Measurements from ENCODE around the gene SPATA32.
"Not testable (repeated sequence)": the region's sequence is repeated elsewhere in the genome, so short reads cannot be mapped to it uniquely, and the experiment has no call there.

SPATA32 gene, protein sequence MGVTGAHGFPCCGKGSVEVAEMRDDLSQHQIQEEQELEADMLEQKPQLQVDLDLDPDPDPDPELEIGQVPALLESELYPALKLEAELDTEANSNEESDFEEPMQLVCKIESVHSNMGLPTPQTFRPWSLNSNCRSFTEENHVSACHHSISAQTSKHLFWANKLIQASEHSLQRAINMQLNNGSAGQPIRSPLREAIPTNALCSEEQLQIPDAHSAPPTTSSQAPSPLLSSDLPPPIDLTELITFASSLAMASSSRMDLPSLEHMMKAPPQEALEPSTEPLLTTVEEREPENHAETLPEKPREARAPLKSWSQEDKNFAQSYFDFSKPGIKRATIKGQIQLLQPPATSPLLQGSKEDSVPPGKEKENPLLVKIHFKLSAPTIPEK

DNA sequence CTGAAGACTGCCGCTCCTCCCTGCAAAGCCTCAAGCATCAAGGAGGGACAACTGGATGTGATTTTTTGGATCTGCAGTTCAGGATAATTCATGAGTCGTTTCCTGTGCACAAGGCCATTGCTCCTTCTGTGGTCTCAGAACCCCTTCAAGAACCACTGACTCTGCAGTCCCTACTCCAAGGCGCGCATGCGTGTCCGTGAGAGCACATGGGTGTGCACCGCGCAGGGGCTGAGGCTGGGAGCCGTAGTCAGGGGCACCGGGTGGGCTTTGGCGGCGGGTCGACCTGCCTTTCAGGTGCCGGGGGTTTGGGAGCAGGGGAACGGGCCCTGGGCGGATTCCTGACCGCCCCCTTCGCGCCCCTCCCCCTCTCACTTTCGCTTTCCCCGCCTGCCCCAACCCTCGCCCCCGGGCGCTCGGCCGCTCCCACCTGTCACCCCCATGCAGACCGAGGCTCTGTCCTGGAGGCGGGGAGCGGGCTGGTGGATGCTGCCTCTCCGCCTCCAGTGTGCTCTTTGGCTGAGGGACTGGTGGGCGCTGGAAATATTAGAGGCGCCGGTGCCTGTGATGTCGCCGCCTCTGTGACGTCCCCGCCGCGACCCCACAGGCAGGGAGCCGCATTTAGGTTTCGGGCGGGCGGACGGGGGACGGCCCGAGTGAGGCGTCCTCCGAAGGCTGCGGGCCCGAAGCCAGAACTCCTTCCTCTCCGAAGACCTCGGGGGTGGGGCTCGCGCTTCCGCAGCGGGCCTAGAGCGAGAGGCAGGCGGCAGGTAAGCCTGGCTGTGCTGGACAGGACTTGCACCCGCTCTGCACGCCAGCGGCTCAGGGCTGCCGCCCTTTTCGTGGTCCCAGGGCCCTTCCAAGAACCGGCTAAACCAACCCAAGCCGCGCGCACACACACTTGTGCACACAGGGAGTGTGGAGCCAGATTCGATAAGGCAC is at the start of gene SPATA32:
SPATA32 (minus strand) TSS at position 518 of the 939 bp plus-strand sequence; CDS start at position 440, 78 bp downstream.
- peak; percentile 69 for DNase-seq

GRCh38 chr17:45311401-45311759 is 49.5 kb upstream of the SPATA32 start:
- DNase-seq, result no peak

DNA sequence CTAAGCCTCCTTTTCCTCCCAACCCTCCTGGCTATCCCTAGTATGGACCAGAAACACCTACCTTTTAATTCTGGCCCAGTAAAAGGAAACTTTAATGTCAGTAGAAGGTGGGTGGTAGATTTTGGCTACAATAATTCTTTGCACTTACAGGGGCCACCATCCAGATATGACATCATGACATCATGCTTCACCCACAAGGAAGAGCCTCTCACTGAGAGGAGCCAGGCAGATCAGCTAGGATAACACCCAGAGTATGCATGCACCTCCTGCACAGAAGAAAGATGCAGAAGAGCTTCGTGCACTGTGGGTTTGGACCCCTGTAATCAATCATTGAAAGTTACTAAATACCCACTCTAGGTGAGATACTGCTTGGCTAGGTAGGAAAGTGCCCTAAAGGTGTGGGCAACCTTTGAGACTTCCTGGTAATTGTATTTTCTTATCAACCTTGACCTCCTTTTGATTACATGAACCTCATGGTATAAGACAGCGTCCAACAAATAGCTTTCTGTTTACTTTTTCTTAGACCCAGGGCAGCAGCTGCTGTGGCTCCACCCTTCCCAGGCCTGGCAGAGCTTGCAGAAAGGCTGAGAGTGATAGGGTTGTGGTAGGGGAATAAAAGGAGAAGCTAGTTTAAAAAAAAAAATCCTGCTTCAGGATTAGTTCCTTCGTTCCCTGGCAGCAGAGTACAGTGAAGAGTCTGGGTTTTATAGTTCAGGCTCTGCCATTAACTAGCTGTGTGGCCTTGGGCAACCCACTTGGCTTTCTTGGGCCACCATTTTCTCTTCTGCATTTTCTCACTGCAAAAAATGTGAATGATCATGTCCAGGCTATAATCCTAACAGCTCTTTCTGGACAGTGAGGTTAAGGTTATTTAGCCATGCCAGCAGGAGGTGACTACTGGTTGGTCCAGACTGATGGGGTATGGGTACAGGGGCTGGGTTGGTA is 48.8 kb upstream of the SPATA32 start:
- no peak for DNase-seq

DNA sequence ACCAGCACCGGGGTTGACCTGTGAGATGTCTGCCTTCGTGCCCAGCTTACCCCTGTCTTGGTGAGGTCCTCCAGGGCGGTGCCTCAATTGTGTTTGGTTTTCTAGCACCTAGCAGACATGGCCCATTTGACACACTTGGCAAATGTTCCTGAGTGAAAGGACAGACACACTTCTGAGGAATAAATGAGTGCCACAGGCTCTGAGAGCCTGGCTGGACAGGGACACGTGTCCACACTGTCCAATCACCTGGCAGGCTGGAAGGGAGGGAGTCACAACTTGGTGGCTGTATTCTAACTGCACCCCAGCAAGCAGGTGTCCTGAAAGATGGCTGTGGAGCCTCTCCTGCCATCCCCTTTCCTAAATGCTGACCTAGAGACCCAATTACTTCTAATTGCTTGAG is 47.5 kb upstream of the SPATA32 start:
- DNase-seq, result no peak

DNA sequence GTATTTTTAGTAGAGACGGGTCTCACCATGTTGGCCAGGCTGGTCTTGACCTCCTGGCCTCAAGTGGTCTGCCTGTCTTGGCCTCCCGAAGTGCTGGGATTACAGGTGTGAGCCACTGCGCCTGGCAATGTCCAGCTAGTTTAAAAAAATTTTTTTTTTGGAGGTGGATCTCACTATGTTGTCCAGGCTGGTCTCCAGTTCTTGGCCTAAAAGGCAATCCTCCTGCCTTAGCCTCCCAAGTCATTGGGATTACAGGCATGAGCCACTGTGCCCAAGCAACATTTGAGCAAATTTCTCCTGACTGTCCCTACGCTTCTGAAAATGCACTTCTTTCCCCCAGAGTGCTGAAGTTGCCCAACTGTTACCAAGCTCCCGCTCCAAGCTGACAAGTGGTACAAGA is 46.9 kb upstream of the SPATA32 start:
- no peak for DNase-seq

DNA sequence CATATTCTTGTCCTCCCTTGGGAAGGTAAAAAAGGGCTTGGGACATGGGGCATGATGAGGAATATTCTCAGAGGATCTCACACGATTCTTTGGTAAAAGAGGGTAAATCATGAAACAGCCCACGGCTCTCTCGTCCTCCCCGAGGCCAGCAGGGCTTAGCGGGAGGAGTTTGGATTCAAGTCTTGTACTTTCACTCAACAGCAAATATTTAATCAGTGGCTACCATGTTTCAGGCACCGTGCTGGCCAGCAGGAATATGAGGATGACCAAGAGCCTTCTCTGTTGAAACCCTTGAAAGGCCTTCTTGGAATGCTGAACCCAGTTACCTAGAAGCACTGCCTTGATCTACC is 46.1 kb upstream of the SPATA32 start:
- DNase-seq, result no peak

- no peak for DNase-seq
These were observed 45.6 kb upstream of the SPATA32 start for GRCh38 chr17:45307290-45308015.

GRCh38 chr17:45306623-45307022 is 44.7 kb upstream of the SPATA32 start:
- no peak for DNase-seq

DNA sequence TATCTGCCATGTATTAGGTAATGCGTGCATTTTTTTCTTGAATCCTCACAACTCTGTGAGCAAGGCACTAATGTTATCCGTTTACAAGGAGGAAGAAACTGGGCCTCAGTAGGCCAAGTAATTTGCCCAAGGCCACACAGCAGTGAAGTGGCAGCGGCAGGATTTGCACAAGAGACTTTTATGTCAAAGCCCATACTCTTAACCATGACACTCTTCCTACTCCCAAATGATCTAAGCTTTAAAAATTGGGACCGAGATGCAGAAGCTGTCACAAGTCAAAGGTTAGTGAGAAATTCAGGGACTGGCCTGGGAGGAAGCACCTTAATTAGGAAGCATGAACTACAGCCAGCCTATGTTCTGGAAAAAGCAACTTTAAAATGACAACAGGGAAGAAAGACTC is 44.2 kb upstream of the SPATA32 start:
- no peak for DNase-seq

DNA sequence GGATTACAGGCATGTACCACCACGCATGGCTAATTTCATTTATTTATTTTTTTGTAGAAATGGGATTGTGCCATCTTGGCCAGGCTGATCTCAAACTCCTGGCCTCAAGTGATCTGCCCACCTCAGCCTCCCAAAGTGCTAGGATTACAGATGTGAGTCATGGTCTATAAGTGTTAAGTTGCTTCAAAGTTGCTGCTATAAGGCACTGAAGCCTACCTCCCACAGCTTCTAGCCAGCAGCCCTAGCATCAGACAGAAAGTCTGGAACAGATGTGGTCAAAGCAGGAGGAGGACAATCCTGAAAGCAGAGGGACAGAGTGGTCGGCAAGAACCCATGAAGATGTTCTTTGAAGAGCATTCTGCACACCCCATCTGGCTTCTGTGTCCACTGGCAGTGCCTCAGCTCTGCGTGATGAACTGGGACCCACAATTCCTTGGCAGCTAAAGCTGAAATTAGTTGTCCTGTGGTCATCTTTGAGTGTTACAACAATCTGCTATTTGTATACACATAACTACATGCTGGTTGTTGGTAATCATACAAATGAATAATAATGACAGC is 43.7 kb upstream of the SPATA32 start:
- no peak for DNase-seq

DNA sequence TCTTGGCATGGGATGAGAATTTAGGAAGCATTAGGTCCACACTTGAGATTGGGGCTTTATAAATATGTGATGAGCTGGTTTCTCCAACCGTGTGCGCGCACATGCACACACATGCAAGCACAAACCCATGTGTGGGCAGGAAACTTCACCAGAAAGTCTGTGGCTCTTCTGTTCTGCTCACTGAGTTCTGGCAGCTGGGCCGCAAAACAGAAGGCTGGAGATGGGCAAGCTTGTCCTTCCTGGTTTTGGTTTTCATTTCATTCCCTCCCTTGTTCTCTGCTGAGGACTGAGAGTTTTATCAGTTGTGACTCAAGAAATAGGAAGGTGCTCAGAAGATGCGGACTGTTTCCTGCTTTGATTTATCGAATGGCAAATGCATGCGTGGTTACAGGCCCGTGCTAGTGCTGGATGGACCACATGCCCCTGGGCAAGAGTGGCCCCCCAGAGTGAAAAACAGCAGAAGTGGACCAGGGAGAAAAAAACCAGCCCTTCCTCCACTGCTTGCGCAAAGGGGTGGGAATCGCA is 40.8 kb upstream of the SPATA32 start:
- DNase-seq, result no peak

- DNase-seq, result not testable (repeated sequence)
These were observed 40.3 kb upstream of the SPATA32 start for GRCh38 chr17:45302220-45302619.

DNA sequence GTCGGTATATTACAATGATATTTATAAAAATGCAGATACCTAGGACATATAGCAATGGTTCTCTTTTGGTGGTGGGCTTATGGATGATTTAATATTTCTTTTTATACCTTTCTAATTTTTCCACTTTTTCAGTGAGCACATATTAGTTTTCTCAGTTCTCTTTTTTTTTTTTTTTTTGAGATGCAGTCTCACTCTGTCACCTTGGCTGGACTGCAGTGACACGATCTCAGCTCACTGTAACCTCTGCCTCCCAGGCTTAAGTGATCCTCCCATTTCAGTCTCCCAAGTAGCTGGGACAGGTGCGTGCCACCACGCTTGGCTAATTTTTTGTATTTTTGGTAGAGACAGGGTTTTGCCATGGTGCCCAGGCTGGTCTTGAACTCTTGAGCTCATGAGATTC is 39.8 kb upstream of the SPATA32 start:
- no peak for DNase-seq

DNA sequence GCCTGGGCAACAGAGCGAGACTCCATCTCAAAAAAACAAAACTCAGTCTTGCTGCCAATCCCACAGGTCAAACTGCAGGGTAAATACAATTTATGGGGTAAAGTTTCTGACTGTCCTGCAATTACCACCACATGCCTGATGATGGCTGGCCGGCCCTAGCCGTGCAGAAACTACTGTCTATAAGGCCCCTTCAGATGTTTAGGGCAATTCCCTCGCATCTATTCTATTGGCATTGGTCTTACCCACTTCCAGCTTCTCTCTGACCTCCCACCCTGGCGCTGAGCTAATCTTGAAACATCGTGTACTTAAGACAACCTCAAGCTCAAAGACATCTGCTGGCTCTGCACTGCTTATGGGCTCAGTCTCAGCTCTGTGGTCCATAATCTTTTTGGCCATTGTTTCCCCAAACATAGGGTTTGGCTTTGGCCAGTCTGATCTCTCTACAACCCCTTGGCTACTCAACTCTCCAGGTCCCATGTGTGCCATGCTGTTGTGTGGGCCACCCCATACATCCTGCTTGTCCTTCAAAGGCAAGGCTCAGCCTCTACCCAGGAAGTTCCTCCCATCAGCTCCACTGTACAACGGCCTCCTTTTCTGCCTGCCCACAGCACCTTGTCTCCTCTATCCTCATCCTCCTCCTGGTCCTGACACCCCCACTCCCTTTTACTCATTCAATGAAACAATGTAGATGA is 38.3 kb upstream of the SPATA32 start:
- no peak for DNase-seq

GRCh38 chr17:45299361-45299760 is 37.5 kb upstream of the SPATA32 start:
- DNase-seq, result no peak

DNA sequence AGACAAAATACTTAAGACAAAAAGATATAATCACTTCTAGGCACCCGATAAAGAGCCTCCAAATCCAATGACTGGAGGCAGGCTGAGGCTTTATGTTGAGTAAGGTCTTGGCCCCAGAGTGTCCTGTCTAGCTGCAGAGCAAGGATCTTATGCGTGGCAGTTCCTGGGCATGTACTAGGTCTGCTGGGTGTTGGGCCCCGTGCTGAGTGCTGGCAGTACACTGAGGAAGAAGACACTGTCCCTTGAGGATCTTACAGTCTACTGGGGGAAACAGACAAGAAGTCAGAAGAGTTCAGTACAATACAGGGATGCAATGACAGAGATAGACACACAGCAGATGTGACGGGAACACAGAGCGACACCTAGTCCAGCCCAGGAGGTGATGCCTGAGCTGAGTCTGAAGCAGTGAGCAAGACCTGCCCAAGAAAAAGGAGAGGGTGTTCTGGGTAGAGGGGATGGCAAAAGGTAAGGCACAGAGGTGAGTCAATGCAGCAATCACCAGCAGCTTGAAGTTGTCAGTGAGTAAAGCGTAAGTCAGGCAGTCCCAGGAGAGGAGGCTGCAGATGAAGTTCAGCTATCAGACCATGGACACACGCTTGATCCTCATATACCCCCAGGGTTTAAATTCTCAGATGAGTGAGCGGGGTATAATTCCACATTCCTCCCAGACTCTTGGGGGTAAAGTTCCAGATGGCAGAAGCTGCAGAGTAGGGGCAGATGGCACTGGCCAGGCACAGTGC is 36.8 kb upstream of the SPATA32 start:
- DNase-seq, result no peak

GRCh38 chr17:45296833-45297124 is 34.9 kb upstream of the SPATA32 start:
- no peak for DNase-seq

GRCh38 chr17:45296003-45296832 is 34.3 kb upstream of the SPATA32 start:
- no peak for DNase-seq

DNA sequence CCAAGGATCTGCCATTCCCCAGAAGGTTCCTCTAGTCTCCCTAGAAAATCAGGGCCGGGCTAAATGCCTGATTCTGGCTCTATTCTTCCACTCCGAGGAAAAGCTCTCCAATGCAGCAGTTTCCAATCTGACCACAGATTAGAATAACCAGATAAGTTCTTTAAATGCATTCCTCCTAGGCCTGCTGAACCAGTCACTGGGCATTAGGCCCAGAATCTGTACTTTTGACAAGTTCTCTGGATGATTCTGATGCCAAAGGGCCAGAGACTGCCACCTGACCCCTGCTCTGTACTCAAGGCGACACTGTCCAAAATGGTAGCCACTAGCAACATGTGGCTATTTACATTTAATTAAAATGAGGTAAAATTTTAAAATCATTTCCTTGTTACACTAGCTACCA is 32.6 kb upstream of the SPATA32 start:
- no peak for DNase-seq
